ENCODE data around the gene LIMA1. TPM values are rescaled to one million over a fixed set of nuclear protein-coding genes. Genes with fewer than 3 reads are reported as not detected.

The LIMA1 gene
- total and polyA plus RNA-seq, 9 of the 15 experiments (the other 6 are each of a cell fraction or from before 2014, with no cell fraction given): 20.2 to 37.8 (median 27.3) TPM

DNA sequence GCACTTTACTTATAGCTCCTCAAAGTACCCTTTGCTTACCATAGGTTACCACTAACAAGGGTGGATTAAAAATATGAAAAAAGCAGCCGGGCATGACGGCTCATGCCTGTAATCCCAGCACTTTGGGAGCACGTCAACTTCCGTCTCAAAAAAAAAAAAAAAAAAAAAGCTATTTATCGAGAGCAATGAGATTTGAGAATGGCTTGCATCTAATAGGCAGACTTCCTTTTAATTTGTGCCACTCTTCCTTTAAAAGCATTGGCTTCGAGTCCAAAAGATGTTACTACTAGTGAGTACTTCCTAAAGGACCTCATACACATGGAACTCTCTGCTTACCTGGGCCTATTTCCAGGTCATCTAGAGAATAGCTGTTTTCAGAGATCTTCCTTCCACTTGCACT lies 77.7 kb downstream of the LIMA1 start:
- 77% methylated on average over 6 of the region's 6 CpGs for WGBS (ENCODE audit: insufficient coverage, low coverage, missing lambda C conversion rate)
- H3K9me3 ChIP-seq (replicated peaks; ENCODE audit: control insufficient read depth, insufficient read depth, low read depth, low read length): no peaks in the 10 kb centered on the region
- no peak overlapping the region for H3K4me2 ChIP-seq (ENCODE audit: insufficient read depth, low read length)
- intact Hi-C loops (cut with micrococcal nuclease): no loop called here
- H3K9ac ChIP-seq (ENCODE audit: insufficient read depth in 1 of 2, low read depth in 2 of 2, low read length in 2 of 2): no peak overlapping the region
- ChIA-PET POLR2A (interaction anchor here (0.9 kb wide), 1 partner anchor 136 kb away, joined by 3 read pairs; no protein-coding TSS in a partner anchor), CTCF (ENCODE audit: low intra/inter-chr PET ratio) (no interaction called here)
- H2AFZ ChIP-seq (ENCODE audit: low read depth, low read length): no peak overlapping the region
- H3K27ac ChIP-seq (ENCODE audit: extremely low read depth, low read depth, low read length): no peak overlapping the region
- H3K79me2 ChIP-seq (ENCODE audit: control insufficient read depth, insufficient read depth, low read length): no peaks in the 10 kb centered on the region
- TF ChIP-seq ZNF12 (CRISPR knock-in tag; IDR thresholded peaks at IDR 0.05): no peak
- TF ChIP-seq ZNF280A (IDR thresholded peaks at IDR 0.05; ENCODE audit: low read depth, partially characterized antibody): no peak
- TF ChIP-seq CSDE1 (IDR thresholded peaks at IDR 0.05): no peak
- TF ChIP-seq ZC3H4 (CRISPR knock-in tag; IDR thresholded peaks at IDR 0.05; ENCODE audit: borderline replicate concordance): no peak
- no peak for TF ChIP-seq KLF1 (tag; IDR thresholded peaks at IDR 0.05)
- no peak for TF ChIP-seq SMARCC2 (IDR thresholded peaks at IDR 0.05; ENCODE audit: low read depth)
- TF ChIP-seq, protein P1, sequence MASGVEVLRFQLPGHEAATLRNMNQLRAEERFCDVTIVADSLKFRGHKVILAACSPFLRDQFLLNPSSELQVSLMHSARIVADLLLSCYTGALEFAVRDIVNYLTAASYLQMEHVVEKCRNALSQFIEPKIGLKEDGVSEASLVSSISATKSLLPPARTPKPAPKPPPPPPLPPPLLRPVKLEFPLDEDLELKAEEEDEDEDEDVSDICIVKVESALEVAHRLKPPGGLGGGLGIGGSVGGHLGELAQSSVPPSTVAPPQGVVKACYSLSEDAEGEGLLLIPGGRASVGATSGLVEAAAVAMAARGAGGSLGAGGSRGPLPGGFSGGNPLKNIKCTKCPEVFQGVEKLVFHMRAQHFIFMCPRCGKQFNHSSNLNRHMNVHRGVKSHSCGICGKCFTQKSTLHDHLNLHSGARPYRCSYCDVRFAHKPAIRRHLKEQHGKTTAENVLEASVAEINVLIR (CRISPR knock-in tag; IDR thresholded peaks at IDR 0.05): no peak
- no peak for TF ChIP-seq BDP1 (IDR thresholded peaks at IDR 0.05; ENCODE audit: insufficient read depth, insufficient read length)
- no peak for TF ChIP-seq POLR2B (IDR thresholded peaks at IDR 0.05; ENCODE audit: low read depth, partially characterized antibody)
- TF ChIP-seq NRF1 (conservative IDR thresholded peaks at IDR 0.05 in 1 of 2, IDR thresholded peaks at IDR 0.05 in 1 of 2): no peak
- no peak for TF ChIP-seq ZKSCAN1 (IDR thresholded peaks at IDR 0.05; ENCODE audit: low read depth, low read length)
- no peak for TF ChIP-seq TAF1 (IDR thresholded peaks at IDR 0.05; ENCODE audit: control insufficient read depth, extremely low read depth, insufficient read depth, low read length, severe bottlenecking)
- no peak for TF ChIP-seq NFRKB (IDR thresholded peaks at IDR 0.05; ENCODE audit: low read depth)
- no peak for TF ChIP-seq NCOA1 (IDR thresholded peaks at IDR 0.05; ENCODE audit: low read depth)
- no peaks in the 10 kb centered on the region for H3K4me1 ChIP-seq (replicated peaks in 1 of 2; ENCODE audit: control insufficient read depth in 2 of 2, insufficient read depth in 2 of 2, low read length in 2 of 2)
- H4K20me1 ChIP-seq (replicated peaks; ENCODE audit: control insufficient read depth, insufficient read depth, low read length): no peaks in the 10 kb centered on the region
- no peak overlapping the region for H3K4me3 ChIP-seq
- FAIRE-seq (no peak), DNase-seq (ENCODE audit: extremely low read depth in 1 of 4, low spot score in 3 of 4) (no peak), ATAC-seq (no peak)
- no TSS peak for BruUV-seq (replicated peaks)
- H3K36me3 ChIP-seq (ENCODE audit: control insufficient read depth, insufficient read depth, low read length): peaks cover 35% of the 10 kb centered on the region
- no peaks in the 10 kb centered on the region for H3K9me1 ChIP-seq (ENCODE audit: control insufficient read depth, insufficient read depth, low read length)
- H3K27me3 ChIP-seq (ENCODE audit: control insufficient read depth in 2 of 2, insufficient read depth in 2 of 2, low read length in 2 of 2): no peaks in the 10 kb centered on the region
- in situ Hi-C loops (cut with MboI): no loop called here
